Activated T-helper 2 cell treated with anti-CD3 and anti-CD28 coated beads, Interferon-gamma antibody, Interleukin-2, Interleukin-4, amounts not matched to agents 10 μg/mL and 5 μg/mL and 100 μg/mL, durations not matched to agents 14 hours and 24 hours and 36 hours (primary cell): ENCODE measurements around the gene ABCC5. TPM values are rescaled to one million over a fixed set of nuclear protein-coding genes. Genes with fewer than 3 reads are reported as not detected.
A peak's percentile ranks its signal among the peaks of the same experiment; 100 is the strongest.
"Not testable (repeated sequence)": the region's sequence is repeated elsewhere in the genome, so short reads cannot be mapped to it uniquely, and the experiment has no call there.

Experiments
- DNase-seq: peaks from one replicate; pipeline ENCODE4 v3.0.0; 2021; ENCODE audit warnings: low spot score
- H3K27ac Mint-ChIP-seq: one replicate; pipeline ENCODE4 v1.8.0; 2021; ENCODE audit warnings: mixed read lengths
- H3K27me3 Mint-ChIP-seq: one replicate; pipeline ENCODE4 v1.8.0; 2021; ENCODE audit warnings: low read depth, mixed read lengths
- H3K36me3 Mint-ChIP-seq: one replicate; pipeline ENCODE4 v1.8.0; 2021; ENCODE audit warnings: low read depth, mixed read lengths
- H3K4me1 Mint-ChIP-seq: one replicate; pipeline ENCODE4 v1.8.0; 2021; ENCODE audit warnings: low read depth, mixed read lengths
- H3K4me3 Mint-ChIP-seq: one replicate; pipeline ENCODE4 v1.8.0; 2021; ENCODE audit warnings: low read depth, mild to moderate bottlenecking, moderate library complexity, mixed read lengths
- H3K9me3 Mint-ChIP-seq: one replicate; pipeline ENCODE4 v1.8.0; 2021; ENCODE audit warnings: mixed read lengths
- intact Hi-C: fragments of 100-400 bp; cut with micrococcal nuclease; formaldehyde crosslinking; loops from one replicate; pipeline ENCODE4 v1.15.1; 2023
- total RNA-seq: library from RNA; stranded (reverse); gene quantifications from 2 replicates; pipeline ENCODE4 v1.2.3, GENCODE V29; 2022

The ABCC5 gene
- total RNA-seq, 1 donor from 2014 or later: 20.6 TPM

GRCh38 chr3:184031187-184031792 lies 13.6 kb upstream of the ABCC5 start, which contains the start of gene HTR3D:
HTR3D (plus strand) TSS chr3:184031742; CDS start chr3:184031742, 0 bp downstream.
- H3K4me1 Mint-ChIP-seq: no peaks in the 10 kb centered on the region

GRCh38 chr3:184030536-184030935 lies 12.9 kb upstream of the ABCC5 start:
- intact Hi-C loops: no loop called here
- peaks cover 2% of the 10 kb centered on the region for H3K27me3 Mint-ChIP-seq
- no peak overlapping the region for H3K4me3 Mint-ChIP-seq
- H3K36me3 Mint-ChIP-seq: no peaks in the 10 kb centered on the region
- H3K4me1 Mint-ChIP-seq: no peaks in the 10 kb centered on the region
- no peak for DNase-seq
- no peak overlapping the region for H3K27ac Mint-ChIP-seq
- no peaks in the 10 kb centered on the region for H3K9me3 Mint-ChIP-seq

More at GRCh38 chr3:184031187-184031792, 13.6 kb upstream of the ABCC5 start, which contains the start of gene HTR3D:
- DNase-seq: no peak
- Mint-ChIP-seq H3K4me3 (no peak within 1 kb of the TSS), H3K27ac (no peak within 1 kb of the TSS), H3K36me3 (no peaks in the 10 kb centered on the region), H3K9me3 (no peaks in the 10 kb centered on the region), H3K27me3 (peaks cover 2% of the 10 kb centered on the region)
- intact Hi-C loops: no loop called here

- H3K27ac Mint-ChIP-seq: no peak overlapping the region
- intact Hi-C loops: no loop called here
- no peak for DNase-seq
- no peaks in the 10 kb centered on the region for H3K4me1 Mint-ChIP-seq
- H3K36me3 Mint-ChIP-seq: no peaks in the 10 kb centered on the region
- no peaks in the 10 kb centered on the region for H3K9me3 Mint-ChIP-seq
- H3K4me3 Mint-ChIP-seq: no peak overlapping the region
- H3K27me3 Mint-ChIP-seq: peaks cover 5% of the 10 kb centered on the region
Measured at GRCh38 chr3:184029443-184029842, 11.8 kb upstream of the ABCC5 start.

GRCh38 chr3:184028275-184028890 lies 10.7 kb upstream of the ABCC5 start:
- H3K4me3 Mint-ChIP-seq, intact Hi-C loops, H3K4me1 Mint-ChIP-seq, H3K27ac Mint-ChIP-seq, H3K27me3 Mint-ChIP-seq, H3K9me3 Mint-ChIP-seq, DNase-seq, H3K36me3 Mint-ChIP-seq: not testable (repeated sequence)

GRCh38 chr3:184025256-184025655 lies 7.6 kb upstream of the ABCC5 start:
- intact Hi-C loops, H3K27me3 Mint-ChIP-seq, H3K4me3 Mint-ChIP-seq, H3K9me3 Mint-ChIP-seq, H3K4me1 Mint-ChIP-seq, H3K27ac Mint-ChIP-seq, DNase-seq, H3K36me3 Mint-ChIP-seq: not testable (repeated sequence)

GRCh38 chr3:184022323-184022722 lies 4.6 kb upstream of the ABCC5 start:
- H3K4me3 Mint-ChIP-seq: no peak overlapping the region
- H3K36me3 Mint-ChIP-seq: no peaks in the 10 kb centered on the region
- intact Hi-C loops: no loop called here
- H3K27me3 Mint-ChIP-seq: peaks cover 13% of the 10 kb centered on the region
- H3K4me1 Mint-ChIP-seq: peaks cover 9% of the 10 kb centered on the region
- DNase-seq: no peak
- H3K27ac Mint-ChIP-seq: no peak overlapping the region
- H3K9me3 Mint-ChIP-seq: no peaks in the 10 kb centered on the region

GRCh38 chr3:184018424-184018973 lies 815 bp upstream of the ABCC5 start:
- no peak for DNase-seq
- H3K4me3 Mint-ChIP-seq: peak overlapping the region; percentile 97
- H3K4me1 Mint-ChIP-seq: peaks cover 25% of the 10 kb centered on the region
- peaks cover 6% of the 10 kb centered on the region for H3K36me3 Mint-ChIP-seq
- peaks cover 11% of the 10 kb centered on the region for H3K27me3 Mint-ChIP-seq
- no peaks in the 10 kb centered on the region for H3K9me3 Mint-ChIP-seq
- intact Hi-C loops: loop anchor here (5.0 kb wide), 1 partner anchor 551 kb away; no protein-coding TSS in a partner anchor
- H3K27ac Mint-ChIP-seq: no peak overlapping the region

- intact Hi-C loops: loop anchor here (1.0 to 5.0 kb wide), 5 partner anchors 118 to 550 kb away; partner anchors contain the start of genes ALG3, EEF1AKMT4 and EIF2B5
Measured at GRCh38 chr3:184016811-184017671, 643 bp downstream of the ABCC5 start.

GRCh38 chr3:184016169-184016570 lies 1.5 kb downstream of the ABCC5 start:
- intact Hi-C loops: loop anchor here (2.0 to 5.0 kb wide), 4 partner anchors 119 to 549 kb away; partner anchors contain the start of genes ALG3, EEF1AKMT4 and EIF2B5
- DNase-seq: no peak
- peaks cover 21% of the 10 kb centered on the region for H3K4me1 Mint-ChIP-seq
- H3K4me3 Mint-ChIP-seq: peak overlapping the region; percentile 97
- H3K9me3 Mint-ChIP-seq: no peaks in the 10 kb centered on the region
- no peak overlapping the region for H3K27ac Mint-ChIP-seq
- H3K36me3 Mint-ChIP-seq: peaks cover 9% of the 10 kb centered on the region
- H3K27me3 Mint-ChIP-seq: peaks cover 8% of the 10 kb centered on the region

More at GRCh38 chr3:184016811-184017671, 643 bp downstream of the ABCC5 start:
- H3K27me3 Mint-ChIP-seq: peaks cover 10% of the 10 kb centered on the region
- H3K27ac Mint-ChIP-seq: peak overlapping the region; percentile 86
- H3K36me3 Mint-ChIP-seq: peaks cover 9% of the 10 kb centered on the region
- peak; percentile 53 for DNase-seq
- H3K4me3 Mint-ChIP-seq: peak overlapping the region; percentile 97
- H3K4me1 Mint-ChIP-seq: peaks cover 21% of the 10 kb centered on the region
- H3K9me3 Mint-ChIP-seq: no peaks in the 10 kb centered on the region

- intact Hi-C loops: loop anchor here (2.0 to 5.0 kb wide), 4 partner anchors 119 to 548 kb away; partner anchors contain the start of genes ALG3, EEF1AKMT4 and EIF2B5
- Mint-ChIP-seq H3K4me3 (peak overlapping the region; percentile 97), H3K27me3 (peaks cover 5% of the 10 kb centered on the region), H3K36me3 (peaks cover 9% of the 10 kb centered on the region), H3K9me3 (no peaks in the 10 kb centered on the region), H3K27ac (no peak overlapping the region), H3K4me1 (peaks cover 21% of the 10 kb centered on the region)
- no peak for DNase-seq
Measured at GRCh38 chr3:184015381-184016019, 2.2 kb downstream of the ABCC5 start.

- Mint-ChIP-seq H3K36me3 (peaks cover 14% of the 10 kb centered on the region), H3K27me3 (peaks cover 1% of the 10 kb centered on the region), H3K4me1 (peaks cover 17% of the 10 kb centered on the region), H3K4me3 (no peak overlapping the region), H3K9me3 (no peaks in the 10 kb centered on the region), H3K27ac (no peak overlapping the region)
- no peak for DNase-seq
- intact Hi-C loops: no loop called here
Measured at GRCh38 chr3:184011937-184012889, 5.5 kb downstream of the ABCC5 start.
